Cerebellar cortex (tissue), 1 donor: ENCODE measurements around the gene APBB2.

ENCODE experiments used
- DNase-seq: peaks from one replicate; pipeline ENCODE4 v3.0.0-alpha.2; 2015; ENCODE audit warnings: low spot score

APBB2 gene

DNA sequence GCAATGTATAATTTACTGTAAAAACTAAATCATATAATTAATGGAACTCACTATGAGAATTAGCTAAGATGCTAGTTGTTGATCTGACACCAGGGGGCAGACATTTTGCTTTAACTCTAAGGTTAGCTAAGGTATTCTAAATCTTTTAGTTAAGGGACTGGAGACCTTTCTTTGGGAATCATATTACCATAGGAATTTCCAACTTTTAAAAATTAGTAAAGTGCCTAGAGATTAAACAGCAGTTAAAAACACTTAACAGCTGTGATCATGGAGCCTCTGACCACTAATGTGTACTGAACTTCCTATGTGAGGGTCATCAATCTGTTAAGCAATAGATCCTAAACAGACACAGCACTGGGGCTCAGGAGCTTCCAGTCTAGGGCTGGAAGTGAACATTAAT, 238.0 kb downstream of the APBB2 start:
- peak; percentile 44 for DNase-seq

DNA sequence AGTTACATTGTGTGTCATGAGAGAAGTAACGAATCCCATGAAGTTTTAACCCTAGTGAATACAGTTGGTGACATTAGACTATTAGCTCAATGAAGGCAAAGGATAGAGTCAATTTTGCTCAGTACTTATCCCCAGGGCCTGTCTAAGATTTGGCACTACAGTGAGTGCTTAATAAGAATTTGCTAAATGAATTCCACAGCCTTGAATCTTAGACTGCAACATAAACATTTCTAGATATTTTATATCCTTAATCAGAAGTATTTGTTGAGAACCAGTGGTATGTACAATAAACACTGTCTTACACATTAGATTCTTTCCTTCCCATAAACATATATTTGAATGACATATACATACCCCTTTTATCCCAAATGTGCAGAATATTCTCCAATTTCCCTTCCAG, 241.6 kb downstream of the APBB2 start:
- no peak for DNase-seq

DNA sequence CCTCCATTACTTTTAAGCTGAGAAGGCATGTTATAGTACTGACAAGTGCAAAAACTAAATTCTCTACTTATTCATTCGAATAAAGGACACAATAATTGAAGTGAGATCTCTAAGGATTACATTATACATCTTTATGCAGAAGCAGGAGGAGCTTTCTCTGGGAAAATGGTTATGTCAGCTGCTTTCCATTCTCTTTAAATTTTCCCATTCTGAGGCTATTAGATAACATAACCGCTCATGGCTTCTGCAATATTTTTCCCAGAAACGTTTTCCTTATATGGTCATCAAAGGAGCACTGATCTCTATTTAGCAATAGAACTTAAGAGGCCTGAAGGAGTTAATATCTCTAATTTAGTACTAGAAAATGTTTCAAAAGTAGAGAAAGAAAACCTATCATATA, 243.0 kb downstream of the APBB2 start:
- no peak for DNase-seq

DNA sequence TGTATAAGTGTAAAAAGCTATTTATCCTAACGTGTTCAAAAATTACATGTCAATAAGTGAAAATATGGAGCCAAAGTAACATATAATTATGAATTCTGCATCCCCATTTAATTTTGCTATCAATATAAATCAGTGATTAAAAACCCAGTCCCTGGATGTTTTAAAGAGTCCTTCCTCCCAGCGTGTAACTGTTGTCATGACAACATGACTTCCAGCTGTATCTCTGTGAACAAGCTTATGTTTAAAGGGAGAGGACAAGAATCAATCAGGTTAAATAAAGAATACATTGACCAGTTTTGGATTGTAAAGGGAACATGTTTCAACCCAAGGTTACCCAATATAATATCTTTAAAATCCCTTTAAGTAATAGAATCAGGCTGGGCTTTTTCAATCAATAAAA, 244.8 kb downstream of the APBB2 start:
- no peak for DNase-seq

DNA sequence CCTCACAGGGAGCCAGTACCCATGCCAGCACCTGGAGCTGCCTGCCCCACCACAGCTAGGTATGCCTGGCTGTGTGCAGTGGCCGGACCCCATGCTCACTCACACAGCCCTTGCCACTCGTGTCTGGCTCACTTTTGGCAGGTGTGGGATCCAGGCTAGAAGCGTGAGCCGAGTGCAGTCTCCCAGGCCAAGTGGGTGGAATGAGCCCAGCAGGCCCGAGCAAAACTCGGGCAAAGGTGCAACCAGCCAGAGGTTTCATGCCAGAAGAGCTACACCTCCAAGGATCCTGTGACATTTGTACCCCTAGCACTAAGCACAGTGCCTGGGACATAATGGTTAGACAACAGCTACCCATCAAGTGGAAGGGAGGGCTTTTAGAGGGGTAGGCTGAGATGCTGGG, 246.8 kb downstream of the APBB2 start:
- no peak for DNase-seq

DNA sequence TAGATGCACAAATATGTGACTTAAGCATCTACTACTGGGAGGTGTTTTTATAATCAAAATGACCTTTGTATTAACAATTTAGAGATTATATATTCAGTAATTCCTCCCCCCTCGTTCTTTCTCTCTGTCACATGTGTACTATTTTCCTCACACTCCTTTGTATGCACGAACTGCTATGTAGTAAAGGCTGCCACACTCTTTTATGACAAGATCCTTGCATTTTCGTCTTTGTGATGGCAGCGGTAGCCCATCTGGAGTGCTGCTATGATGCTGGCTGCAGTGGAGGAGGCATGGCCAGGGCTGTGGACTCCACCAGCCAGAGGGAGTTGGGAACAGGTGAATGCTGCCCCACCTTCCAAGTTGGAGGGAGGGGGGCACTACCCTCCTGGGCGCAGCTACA, 248.3 kb downstream of the APBB2 start:
- no peak for DNase-seq

DNA sequence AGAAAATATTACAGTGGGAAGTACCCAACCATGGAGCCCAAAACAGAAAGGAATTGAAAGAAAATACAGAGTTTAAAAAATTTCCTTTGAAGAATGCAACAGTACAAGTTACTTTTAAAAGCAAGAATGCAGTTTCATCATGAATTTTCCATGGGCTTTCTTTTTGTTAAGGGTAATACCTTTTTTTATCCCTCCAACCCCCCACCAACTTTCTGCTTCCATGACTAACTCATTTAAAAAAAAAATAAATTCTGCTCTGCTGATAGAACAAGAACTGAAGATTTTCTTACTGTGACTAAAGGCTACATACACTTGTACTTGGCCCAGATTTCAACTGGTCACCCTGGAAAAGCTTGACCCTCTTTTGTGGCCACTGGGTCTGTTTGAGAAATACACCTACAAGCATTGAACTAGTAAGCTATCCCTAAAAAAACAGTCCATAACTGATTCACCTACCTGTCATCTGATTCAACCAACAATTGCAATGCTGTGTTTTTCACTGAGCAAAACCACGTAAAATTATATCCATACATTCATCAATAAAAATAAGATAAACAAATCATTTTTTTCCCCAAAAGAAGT, 250.4 kb downstream of the APBB2 start:
- no peak for DNase-seq

DNA sequence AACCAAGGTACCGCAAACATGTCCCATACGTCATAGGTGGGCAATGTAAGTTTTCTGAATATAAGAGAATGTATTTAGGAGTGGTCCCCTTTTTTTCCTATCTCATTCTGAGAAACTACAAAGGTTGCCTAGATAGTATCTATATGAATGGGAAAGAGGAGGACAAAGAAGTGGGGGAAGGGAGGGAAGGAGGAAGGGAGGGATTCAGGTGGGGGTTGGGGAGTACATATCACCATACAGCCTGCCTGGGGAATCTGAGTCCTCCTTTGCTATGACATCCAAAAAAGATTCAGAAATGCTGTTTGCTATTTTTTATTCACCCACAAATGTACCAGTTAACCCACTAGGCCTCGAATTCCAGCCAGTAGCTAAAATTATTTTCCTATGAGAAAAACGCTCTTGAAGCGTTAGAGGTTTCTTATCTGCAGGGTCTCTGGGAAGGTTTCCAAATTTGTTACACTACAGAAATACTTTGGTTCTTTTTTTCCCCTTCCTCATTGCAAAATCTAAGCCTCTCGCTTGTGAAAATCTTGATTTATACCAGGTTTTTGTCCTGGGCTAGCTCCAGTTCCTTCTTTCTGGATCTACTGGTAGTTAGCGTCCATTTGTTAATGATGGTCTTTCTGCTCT, 251.7 kb downstream of the APBB2 start:
- DNase-seq: no peak

DNA sequence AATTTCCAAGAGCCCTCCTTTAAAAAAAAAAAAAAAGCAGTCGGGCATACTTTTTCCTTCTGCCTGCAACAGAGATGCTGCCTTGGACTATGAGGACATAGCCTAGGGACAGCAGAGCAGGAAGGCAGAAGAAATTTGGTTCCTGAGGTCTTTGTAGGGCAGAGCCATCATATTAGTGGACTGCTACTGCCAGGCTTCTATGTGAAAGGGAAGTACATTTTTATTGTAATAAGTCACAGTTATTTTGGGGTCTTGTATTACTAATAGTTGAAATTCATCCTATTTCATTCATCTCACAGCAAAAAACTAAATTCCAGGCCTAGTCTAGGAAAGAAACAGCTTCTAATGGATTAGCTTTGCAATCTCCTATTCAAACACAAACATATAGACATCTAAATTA, 253.4 kb downstream of the APBB2 start:
- DNase-seq: no peak

DNA sequence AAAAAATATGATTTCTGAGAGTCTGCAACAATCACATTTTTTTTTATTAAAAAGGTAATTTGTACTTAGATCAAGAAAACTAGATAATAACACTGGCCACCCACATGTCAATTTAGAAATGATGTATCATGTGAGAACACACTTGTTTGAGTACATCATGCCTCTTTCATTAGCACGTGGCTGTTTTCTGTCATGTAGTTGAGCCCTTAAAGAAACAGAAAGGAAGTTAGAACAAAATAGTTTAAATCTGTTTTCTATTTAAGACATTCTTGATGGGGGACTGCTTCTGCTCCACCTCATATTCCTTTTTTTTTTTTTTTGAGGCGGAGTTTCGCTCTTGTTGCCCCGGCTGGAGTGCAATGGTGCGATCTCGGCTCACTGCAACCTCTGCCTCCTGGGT, 257.1 kb downstream of the APBB2 start:
- DNase-seq: no peak

DNA sequence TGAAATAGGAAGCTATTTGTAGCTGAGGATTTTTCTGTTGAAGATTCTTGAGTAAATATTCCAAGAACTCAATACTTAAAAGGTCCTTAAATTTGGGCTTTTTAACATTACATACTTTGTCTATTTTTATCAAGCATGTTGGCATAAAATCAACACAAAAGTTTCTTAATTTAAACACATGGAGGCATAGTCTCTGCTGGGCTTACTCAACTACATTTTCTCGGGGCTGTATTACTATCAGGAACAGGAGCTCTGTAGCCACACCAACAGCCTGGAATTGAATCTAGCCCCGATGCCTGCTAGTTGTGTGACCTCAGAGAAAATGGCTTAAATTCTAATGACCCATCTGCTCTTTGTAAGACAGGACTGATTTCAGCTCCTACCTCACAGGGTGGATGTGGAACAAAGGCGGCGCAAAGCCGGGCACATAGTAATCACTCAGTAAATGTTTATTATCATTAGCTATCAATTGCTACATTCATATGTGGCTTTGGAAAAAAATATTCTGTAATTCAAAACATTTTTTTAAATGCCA, 257.6 kb downstream of the APBB2 start:
- DNase-seq: no peak

DNA sequence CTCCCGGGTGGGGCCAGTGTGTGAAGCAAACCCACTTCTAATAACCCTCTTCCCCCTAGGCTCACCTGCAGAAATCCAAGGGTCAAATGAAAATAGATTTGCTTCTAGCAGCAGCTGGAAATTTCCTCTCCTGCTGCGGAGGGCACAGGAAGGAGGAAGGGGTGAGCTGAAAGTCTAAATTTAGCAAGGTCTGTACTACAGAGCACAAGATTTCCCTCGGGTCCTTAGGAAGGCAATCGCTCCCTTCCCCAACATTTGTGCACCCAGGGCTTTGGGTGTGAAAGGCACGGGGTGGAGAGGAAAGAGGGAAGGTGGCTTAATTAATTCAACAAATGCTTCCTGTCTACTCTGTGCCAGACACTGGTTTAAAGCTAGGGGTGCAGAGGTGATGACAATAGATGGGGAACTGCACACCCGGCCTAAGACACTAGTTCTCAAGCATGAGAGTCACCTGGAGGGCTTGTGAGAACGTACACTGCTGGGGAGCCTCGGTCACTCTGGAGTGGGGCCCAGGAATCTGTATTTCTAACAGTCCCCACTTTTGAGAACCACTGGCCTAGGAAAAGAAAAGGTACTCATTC, 260.2 kb downstream of the APBB2 start:
- no peak for DNase-seq

DNA sequence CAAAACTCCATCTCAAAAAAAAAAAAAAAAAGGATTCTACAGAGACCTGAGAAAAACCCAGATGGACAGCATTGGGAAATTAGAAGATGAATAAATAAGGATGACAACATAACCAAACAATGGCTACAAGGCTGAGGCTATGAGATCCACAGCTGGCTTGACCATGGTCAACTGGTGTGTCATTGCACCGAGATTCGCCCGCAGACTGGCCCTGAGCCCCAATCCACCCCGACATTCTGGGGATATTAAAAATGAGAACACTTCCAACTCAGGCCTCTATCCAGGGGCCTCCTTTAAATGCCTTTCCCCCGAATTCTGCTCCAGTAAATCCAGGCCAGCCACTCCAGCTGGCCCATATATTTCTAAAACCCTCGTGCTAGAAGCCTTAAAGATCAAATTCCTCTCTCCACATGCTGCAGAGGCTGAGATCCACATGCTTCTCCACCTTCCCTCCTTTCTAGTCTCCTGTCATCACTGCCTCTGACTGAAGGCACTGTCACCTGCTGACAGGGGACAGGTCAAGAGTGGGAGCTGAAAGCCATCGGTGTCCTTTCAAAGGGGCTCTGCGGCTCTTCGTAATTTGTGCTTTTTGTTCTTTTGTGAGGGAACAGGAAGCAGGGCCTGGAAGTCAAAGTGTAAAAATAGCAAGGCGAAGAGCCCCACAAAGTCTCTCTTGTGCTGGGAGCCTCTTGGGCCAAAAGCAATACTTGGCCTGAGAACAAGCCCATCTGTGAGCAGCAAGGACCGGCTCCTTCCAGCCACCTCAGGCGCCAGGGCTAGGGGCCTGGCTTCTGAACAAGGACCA, 260.9 kb downstream of the APBB2 start:
- DNase-seq: peak; percentile 31

DNA sequence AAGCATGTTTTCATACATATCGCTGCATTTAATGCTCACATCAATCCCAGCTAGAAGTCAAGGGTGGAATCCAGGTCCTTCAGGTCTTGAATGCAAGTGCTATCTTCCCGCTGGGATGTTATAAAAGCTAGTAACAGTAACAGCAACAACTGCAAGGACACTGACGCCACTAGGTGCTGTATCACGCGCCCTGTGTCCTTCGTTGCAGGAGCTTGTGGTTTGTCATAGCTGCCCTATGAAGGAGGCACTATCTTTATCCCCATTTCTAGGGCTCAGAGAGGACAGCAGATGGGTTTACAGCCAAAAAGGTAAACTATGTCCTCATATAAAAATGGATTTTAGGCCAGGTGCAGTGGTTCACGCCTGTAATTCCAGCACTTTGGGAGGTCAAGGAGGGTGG, 261.7 kb downstream of the APBB2 start:
- no peak for DNase-seq

DNA sequence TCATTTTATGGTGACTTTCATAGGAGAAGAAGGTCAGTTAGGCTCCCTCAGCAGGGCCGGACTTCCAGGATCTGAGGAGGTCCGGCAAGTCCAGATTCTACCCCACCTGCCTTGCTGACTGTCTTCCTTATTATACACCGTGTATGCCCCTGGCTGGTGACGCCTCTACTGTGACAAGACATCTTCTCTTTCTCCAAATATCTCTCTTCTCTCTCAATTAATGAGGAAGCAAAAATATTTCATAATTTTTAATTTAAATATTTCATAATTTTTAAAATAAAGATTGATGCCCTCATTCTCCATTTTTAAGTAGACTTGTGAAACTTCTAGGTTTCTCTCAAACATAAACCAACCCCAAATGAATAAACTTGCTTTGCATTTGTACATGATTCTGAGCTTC, 262.1 kb downstream of the APBB2 start:
- no peak for DNase-seq

DNA sequence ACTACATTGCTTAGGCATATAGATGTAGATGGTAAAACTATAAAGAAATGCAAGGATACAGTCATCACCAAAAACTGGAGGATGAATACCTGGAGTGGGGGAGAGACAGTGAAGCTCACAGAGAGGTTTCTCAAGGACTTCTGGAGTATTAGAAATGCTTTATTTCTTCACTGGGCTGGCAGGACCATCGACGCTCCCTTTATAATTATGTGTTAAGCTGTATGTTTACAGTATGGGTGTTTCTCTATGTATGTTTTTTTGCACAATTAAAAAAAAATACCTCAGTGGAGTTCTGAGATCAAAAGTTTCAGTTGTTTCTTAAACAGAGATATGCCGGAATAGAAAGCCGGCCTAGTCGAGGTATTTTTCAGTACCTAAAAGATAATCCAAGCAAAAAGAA, 263.3 kb downstream of the APBB2 start:
- no peak for DNase-seq

DNA sequence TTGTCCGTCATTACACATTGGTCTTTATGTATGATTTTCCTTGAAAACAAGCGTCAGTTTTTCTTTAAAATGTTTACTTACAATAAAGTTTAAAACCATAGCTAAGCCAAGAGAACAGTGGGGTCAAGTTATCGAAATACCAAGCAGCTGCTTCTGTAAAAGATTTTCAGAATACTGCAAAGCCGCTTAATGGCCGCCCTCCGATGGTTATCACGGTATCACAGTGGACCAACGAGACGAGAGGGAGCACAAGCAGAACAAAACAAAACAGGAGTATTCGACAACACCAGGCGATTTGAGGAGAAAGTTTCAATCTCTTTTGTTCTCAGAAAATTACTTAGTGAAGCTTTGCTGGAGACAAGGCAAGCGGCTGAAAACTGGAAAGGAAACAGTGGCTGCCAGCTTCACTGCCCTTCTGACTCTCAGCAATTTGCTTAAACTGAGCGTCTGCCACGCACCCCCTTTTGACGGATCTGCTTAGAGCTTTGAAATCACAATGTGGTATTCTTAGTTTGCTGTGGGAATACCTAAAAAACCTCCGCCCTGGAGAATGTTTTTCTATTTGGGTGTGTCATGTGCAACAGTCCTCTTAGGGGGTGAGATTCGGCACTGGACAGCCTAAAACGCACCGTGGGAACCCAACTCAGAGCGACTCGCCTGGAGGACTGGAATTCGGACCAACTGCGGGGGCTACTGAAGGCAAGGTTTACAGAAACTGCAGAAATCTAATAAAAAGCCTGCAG, 264.8 kb downstream of the APBB2 start:
- DNase-seq: no peak

DNA sequence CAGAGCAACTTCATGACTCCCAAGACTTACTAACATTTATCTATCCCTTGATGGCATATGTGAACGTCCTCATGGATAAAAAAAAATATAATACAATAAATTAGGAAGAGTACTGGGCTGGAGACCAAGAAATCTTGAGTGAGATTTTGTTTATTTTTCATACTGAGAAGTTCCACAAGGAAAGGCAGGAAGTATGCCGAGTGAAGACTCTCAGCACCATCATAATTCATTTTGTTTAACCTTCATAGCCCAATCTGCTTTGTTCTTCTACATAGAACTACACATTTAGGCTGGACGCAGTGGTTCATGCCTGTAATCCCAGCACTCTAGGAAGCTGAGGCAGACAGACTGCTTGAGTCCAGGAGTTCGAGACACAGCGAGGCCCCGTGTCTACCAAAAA, 266.3 kb downstream of the APBB2 start:
- no peak for DNase-seq

DNA sequence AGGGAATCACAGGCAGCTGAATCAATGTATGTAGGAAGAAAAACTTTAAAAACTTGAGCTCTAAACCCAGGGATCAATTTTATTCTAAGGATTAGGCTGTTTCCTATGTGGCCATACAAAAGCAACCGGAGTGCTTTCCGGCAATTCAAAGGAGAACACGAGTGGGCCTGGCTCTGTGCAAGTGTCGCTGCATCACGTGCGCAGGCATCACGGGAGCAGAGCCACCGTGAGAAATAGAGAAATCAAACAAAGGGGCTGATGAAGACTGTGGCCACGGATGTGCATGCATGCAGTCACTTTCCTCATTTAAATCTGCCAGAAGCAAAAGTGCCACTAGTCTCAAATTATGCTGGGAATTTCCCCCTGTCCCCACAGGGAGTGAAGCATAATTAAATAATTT, 267.7 kb downstream of the APBB2 start:
- DNase-seq: no peak

DNA sequence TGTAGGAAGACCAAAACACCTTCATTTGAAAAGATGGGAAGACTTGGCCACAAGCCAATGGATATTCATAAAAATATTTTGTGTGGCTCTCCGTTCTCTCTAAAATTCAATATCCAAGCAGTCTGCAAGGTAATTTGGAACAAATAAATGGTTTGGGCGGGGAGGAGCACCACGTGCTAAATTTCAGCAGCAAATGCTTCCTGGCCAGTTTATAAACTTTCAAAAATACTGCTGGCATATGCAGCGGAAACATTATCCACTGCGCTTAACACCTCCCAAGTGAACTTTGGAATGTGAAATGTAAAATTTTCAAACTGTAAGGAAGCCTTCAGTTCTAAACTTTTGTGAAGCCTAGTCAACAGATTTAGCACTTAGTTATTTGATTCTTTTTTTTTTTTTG, 273.6 kb downstream of the APBB2 start:
- DNase-seq: no peak

DNA sequence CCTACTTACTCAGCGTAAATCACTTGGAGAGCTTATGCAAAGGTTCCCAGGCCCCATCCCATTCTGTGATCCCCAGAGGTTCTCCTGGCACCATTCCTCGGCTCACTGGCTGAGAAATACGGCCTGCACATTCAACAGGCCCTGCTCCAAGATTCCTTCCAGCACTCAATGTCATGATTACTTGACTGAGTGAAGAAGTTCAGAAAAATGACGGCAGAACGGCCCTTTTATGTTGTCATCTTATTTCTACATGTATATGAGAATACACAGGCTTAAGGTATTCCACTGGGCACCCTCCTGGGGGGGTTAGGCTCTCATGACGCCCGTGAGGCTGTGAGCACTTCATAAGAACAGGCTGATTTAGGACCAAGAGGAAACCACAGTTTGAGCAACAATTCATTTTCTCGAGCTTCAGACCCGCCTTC, 274.0 kb downstream of the APBB2 start:
- no peak for DNase-seq

DNA sequence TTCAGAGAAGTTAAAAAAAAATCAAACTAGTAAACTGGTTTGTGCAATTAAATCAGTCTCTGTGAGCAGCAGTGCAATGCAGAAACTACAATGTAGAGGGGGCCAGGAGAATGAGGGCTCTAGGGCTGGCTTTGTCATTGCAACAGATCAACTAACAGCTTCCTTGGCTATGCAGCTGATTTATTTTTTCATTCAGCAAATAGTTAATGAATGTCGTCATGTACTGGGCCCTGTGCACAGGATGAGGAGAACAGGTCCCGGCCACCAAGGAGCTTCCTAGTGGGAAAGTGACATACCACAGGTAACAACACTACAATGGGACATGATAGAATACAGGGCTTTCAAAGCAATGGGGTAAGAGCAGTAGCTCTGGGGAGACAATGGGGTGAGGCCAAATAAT, 274.5 kb downstream of the APBB2 start:
- DNase-seq: no peak
